HG03039 (cell line): ENCODE data around the gene ADRA2C.
"Not testable (repeated sequence)": the region's sequence is repeated elsewhere in the genome, so short reads cannot be mapped to it uniquely, and the experiment has no call there.

Source experiments
- ATAC-seq: cut with Tn5 transposase; IDR thresholded peaks from one replicate; pipeline ENCODE4 v1.9.1; 2021; ENCODE audit warnings: mild to moderate bottlenecking, moderate library complexity; ENCODE audit not compliant: unreplicated experiment

ADRA2C gene

GRCh38 chr4:3810796-3811485 lies 44.8 kb downstream of the ADRA2C start:
- no peak for ATAC-seq

- no peak for ATAC-seq
Observed at GRCh38 chr4:3811621-3812020, 45.4 kb downstream of the ADRA2C start.

GRCh38 chr4:3812211-3812934 lies 46.2 kb downstream of the ADRA2C start:
- ATAC-seq: no peak

- no peak for ATAC-seq
Observed at GRCh38 chr4:3813151-3814052, 47.2 kb downstream of the ADRA2C start.

- no peak for ATAC-seq
Observed at GRCh38 chr4:3814053-3814570, 47.9 kb downstream of the ADRA2C start.

GRCh38 chr4:3814838-3815237 lies 48.7 kb downstream of the ADRA2C start:
- not testable (repeated sequence) for ATAC-seq

- ATAC-seq: no peak
Observed at GRCh38 chr4:3816256-3816825, 50.2 kb downstream of the ADRA2C start.

- ATAC-seq: no peak
Observed at GRCh38 chr4:3816983-3817960, 51.1 kb downstream of the ADRA2C start.
